NCI-H2196 treated with DMSO at 0.1 percent for 48 hours (cell line): ENCODE results near the gene CCSER1.

Experiments
- DNase-seq: peaks from one replicate; lab custom pipeline; 2025; ENCODE audit not compliant: unreplicated experiment; lab: John Stamatoyannopoulos, UW

The CCSER1 gene

GRCh38 chr4:90540536-90540935 is 413.3 kb downstream of the CCSER1 start:
- DNase-seq, result no peak

GRCh38 chr4:90542216-90542615 is 415.0 kb downstream of the CCSER1 start:
- DNase-seq, result no peak

GRCh38 chr4:90543419-90544170 is 416.4 kb downstream of the CCSER1 start:
- no peak for DNase-seq

GRCh38 chr4:90544532-90545045 is 417.4 kb downstream of the CCSER1 start:
- no peak for DNase-seq

- DNase-seq, result no peak
Measured at GRCh38 chr4:90545380-90545779, 418.2 kb downstream of the CCSER1 start.

- no peak for DNase-seq
Measured at GRCh38 chr4:90546114-90546513, 418.9 kb downstream of the CCSER1 start.

GRCh38 chr4:90570615-90571014 is 443.4 kb downstream of the CCSER1 start:
- no peak for DNase-seq

GRCh38 chr4:90572996-90573395 is 445.8 kb downstream of the CCSER1 start:
- no peak for DNase-seq

GRCh38 chr4:90575371-90575770 is 448.2 kb downstream of the CCSER1 start:
- no peak for DNase-seq

- DNase-seq, result no peak
Measured at GRCh38 chr4:90580326-90580725, 453.1 kb downstream of the CCSER1 start.

GRCh38 chr4:90582087-90582486 is 454.9 kb downstream of the CCSER1 start:
- no peak for DNase-seq

- no peak for DNase-seq
Measured at GRCh38 chr4:90584051-90584450, 456.9 kb downstream of the CCSER1 start.

- no peak for DNase-seq
Measured at GRCh38 chr4:90585961-90586360, 458.8 kb downstream of the CCSER1 start.

GRCh38 chr4:90586799-90587198 is 459.6 kb downstream of the CCSER1 start:
- DNase-seq, result no peak

- DNase-seq, result no peak
Measured at GRCh38 chr4:90597927-90598326, 470.7 kb downstream of the CCSER1 start.

- DNase-seq, result no peak
Measured at GRCh38 chr4:90598741-90599140, 471.5 kb downstream of the CCSER1 start.

GRCh38 chr4:90602726-90603125 is 475.5 kb downstream of the CCSER1 start:
- DNase-seq, result no peak

- no peak for DNase-seq
Measured at GRCh38 chr4:90603540-90603939, 476.3 kb downstream of the CCSER1 start.

GRCh38 chr4:90606781-90607180 is 479.6 kb downstream of the CCSER1 start:
- no peak for DNase-seq

GRCh38 chr4:90614371-90614770 is 487.2 kb downstream of the CCSER1 start:
- DNase-seq, result no peak

GRCh38 chr4:90621080-90621479 is 493.9 kb downstream of the CCSER1 start:
- DNase-seq, result no peak

GRCh38 chr4:90624781-90625180 is 497.6 kb downstream of the CCSER1 start:
- DNase-seq, result no peak
